Adrenal gland (tissue), 12 donors: ENCODE measurements around the gene RPH3AL. TPM values are rescaled to one million over a fixed set of nuclear protein-coding genes. Genes with fewer than 3 reads are reported as not detected.

ENCODE experiments used
- DNase-seq, 7 donors: peaks; one replicate each; pipeline ENCODE4 v3.0.0-alpha.2; 2019 to 2020
- H3K27ac ChIP-seq, 5 donors: fragments of 200-600 bp; sonication (generic) in 4 of 5; 1 replicate in 3 of 5; 2 replicates in 2 of 5; pipeline versions ENCODE4 v1.5.1 to v1.8.0; 2016 to 2020; ENCODE audit warnings: mild to moderate bottlenecking in 1 of 5
- H3K27me3 ChIP-seq: fragments of 200-600 bp; 2 replicates; pipeline ENCODE4 v1.8.0; 2021
- H3K36me3 ChIP-seq, 2 donors: fragments of 200-600 bp; replicated peaks in 1 of 2; 1 replicate in 1 of 2; 2 replicates in 1 of 2; pipeline versions ENCODE4 v1.5.1 to v1.8.0; 2018 to 2022
- H3K4me1 ChIP-seq, 2 donors: fragments of 200-600 bp; replicated peaks in 1 of 2; 1 replicate in 1 of 2; 2 replicates in 1 of 2; pipeline versions ENCODE4 v1.5.1 to v1.8.0; 2018 to 2021
- H3K4me3 ChIP-seq, 4 donors: fragments of 200-600 bp; sonication (generic) in 3 of 4; one replicate each; pipeline ENCODE4 v1.5.1; 2016 to 2018
- H3K9me3 ChIP-seq, 3 donors: fragments of 200-600 bp; sonication (generic) in 1 of 3; replicated peaks in 1 of 3; 1 replicate in 2 of 3; 2 replicates in 1 of 3; pipeline versions ENCODE4 v1.5.1 to v1.8.0; 2016 to 2021
- CTCF ChIP-seq, 6 experiments: fragments of 450-650 bp in 4 of 6; fragments of 200-600 bp in 2 of 6; sonication (generic) in 1 of 6; IDR thresholded peaks; 1 replicate in 5 of 6; 2 replicates in 1 of 6; pipeline versions ENCODE4 v1.5.1 to v1.8.0; 2016 to 2021; ENCODE audit warnings: antibody characterized with exemption in 6 of 6, mild to moderate bottlenecking in 2 of 6, moderate library complexity in 1 of 6
- POLR2A ChIP-seq, 2 donors: fragments of 450-650 bp; IDR thresholded peaks; one replicate each; pipeline ENCODE4 v1.6.1; 2017; ENCODE audit warnings: antibody characterized with exemption in 2 of 2, mild to moderate bottlenecking in 2 of 2, moderate library complexity in 1 of 2
- WGBS, 4 donors: extraction: QIAGEN DNeasy Blood & Tissue Kit in 2 of 4; methylation state at CpG; one replicate each; pipeline versions ENCODE4 v1.1.5 to v1.1.7; 2013 to 2017; 5-methylcytosine and 5-hydroxymethylcytosine counted together
- intact Hi-C, 2 donors: fragments of 100-400 bp; cut with DNase I; formaldehyde crosslinking; loops; one replicate each; pipeline versions ENCODE4 v1.14.1 to v1.15.0; 2022 to 2023
- polyA plus RNA-seq, 3 donors: library from polyadenylated mRNA; stranded (reverse); fragments of 200-250 nt in 2 of 3; fragments of 350-450 nt in 1 of 3; fragmentation: Illumina TruSeq in 1 of 3; extraction: RNeasy Lipid Tissue Mini Kit (QIAGEN cat#74804) in 1 of 3; gene quantifications; one replicate each; pipeline ENCODE4 v1.2.3, GENCODE V29; 2013 to 2014
- total RNA-seq, 9 donors: library from RNA; depleted of rRNA in 4 of 9; stranded (reverse); fragments of >200 nt in 4 of 9; fragments of 120-200 nt in 1 of 9; fragmentation: NEBNext Ultra II Directional in 1 of 9; extraction: Animal tissue kit (Norgen Biotek cat#: 25700) in 1 of 9; gene quantifications; one replicate each; pipeline versions ENCODE4 v1.1.0 to v1.2.4, GENCODE V29; 2013 to 2023
- donor health status: healthy with polysubstance abuse.
- donor health status: Bipolar disorder and iron deficiency.
- donor health status: DM: yes; HTN: yes; CAD: no.
- donor health status: DM: no; HTN: no; CAD: no.
- donor health status: DM: no; HTN: no; CAD: no.
- donor health status: DM: yes; HTN: yes; CAD: no.

The RPH3AL gene
- total and polyA plus RNA-seq, 12 donors = 7.7 to 79.2 (median 33.7) TPM

- Histone ChIP-seq H3K27ac (no peak overlapping the region), H3K27me3 (no peaks in the 10 kb centered on the region), H3K9me3 (no peaks in the 10 kb centered on the region), H3K4me3 (no peak overlapping the region), H3K4me1 (no peaks in the 10 kb centered on the region), H3K36me3 (no peaks in the 10 kb centered on the region)
- 88 to 94% (median 91%) methylated on average over 21 to 23 of the region's 29 CpGs for WGBS, 4 donors
- TF ChIP-seq POLR2A (IDR thresholded peaks at IDR 0.05) = no peak
- intact Hi-C loops = no loop called here
- peak in 6 of 7 donors; percentile 6 to 50 (median 11) for DNase-seq
Observed at GRCh38 chr17:253091-253846, 99.3 kb downstream of the RPH3AL start.

- Histone ChIP-seq H3K27me3 (no peaks in the 10 kb centered on the region), H3K4me1 (no peaks in the 10 kb centered on the region), H3K9me3 (no peaks in the 10 kb centered on the region), H3K4me3 (no peak overlapping the region), H3K36me3 (no peaks in the 10 kb centered on the region), H3K27ac (no peak overlapping the region)
- no peak for TF ChIP-seq POLR2A (IDR thresholded peaks at IDR 0.05)
- TF ChIP-seq CTCF (IDR thresholded peaks at IDR 0.05) = no peak
- peak in 5 of 7 donors; percentile 1 to 30 (median 7) for DNase-seq
- 91 to 94% (median 93%) methylated on average over 13 of the region's 13 CpGs for WGBS, 4 donors
- intact Hi-C loops = no loop called here
Observed at GRCh38 chr17:252456-252855, 100.2 kb downstream of the RPH3AL start.

GRCh38 chr17:251531-251930, 101.1 kb downstream of the RPH3AL start:
- Histone ChIP-seq H3K4me1 (no peaks in the 10 kb centered on the region), H3K9me3 (no peaks in the 10 kb centered on the region), H3K36me3 (no peaks in the 10 kb centered on the region), H3K27ac (no peak overlapping the region), H3K4me3 (no peak overlapping the region), H3K27me3 (no peaks in the 10 kb centered on the region)
- 92 to 98% (median 94%) methylated on average over 9 to 12 of the region's 12 CpGs for WGBS, 4 donors
- intact Hi-C loops = no loop called here
- TF ChIP-seq POLR2A (IDR thresholded peaks at IDR 0.05) (no peak), CTCF (IDR thresholded peaks at IDR 0.05) (no peak)
- peak in 5 of 7 donors; percentile 3 to 18 (median 5) for DNase-seq

- peaks cover 0 to 4% of the 10 kb centered on the region in 2 donors for H3K36me3 ChIP-seq
- intact Hi-C loops = no loop called here
- WGBS, 4 donors = 90 to 95% (median 93%) methylated on average over 20 to 27 of the region's 27 CpGs
- no peak overlapping the region for H3K27ac ChIP-seq
- no peaks in the 10 kb centered on the region for H3K4me1 ChIP-seq
- no peaks in the 10 kb centered on the region for H3K9me3 ChIP-seq
- DNase-seq = peak in 3 of 7 donors; percentile 2 to 8 (median 7)
- TF ChIP-seq CTCF (IDR thresholded peaks at IDR 0.05) (no peak), POLR2A (IDR thresholded peaks at IDR 0.05) (no peak)
- no peak overlapping the region for H3K4me3 ChIP-seq
- H3K27me3 ChIP-seq = no peaks in the 10 kb centered on the region
Observed at GRCh38 chr17:250487-251300, 101.9 kb downstream of the RPH3AL start.
